ENCODE results near the gene RELCH.

GRCh38 chr18:62323483-62324180, 136.6 kb downstream of the RELCH start:
- TF ChIP-seq HHEX (CRISPR knock-in tag; IDR thresholded peaks at IDR 0.05) (no peak), ZNF24 (IDR thresholded peaks at IDR 0.05) (no peak), ZNF512 (CRISPR knock-in tag; IDR thresholded peaks at IDR 0.05) (no peak), ZBTB34 (CRISPR knock-in tag; IDR thresholded peaks at IDR 0.05) (no peak), CTCF (CRISPR knock-in tag; IDR thresholded peaks at IDR 0.05) (no peak)
